HL-60 (cell line): ENCODE data around the gene UMPS.

Experiments used
- DNase-seq, 2 experiments: peaks; one replicate each; pipeline ENCODE4 v3.0.0-alpha.2; 2010 to 2020; ENCODE audit warnings: low read depth in 1 of 2, low spot score in 1 of 2
- H3K27ac ChIP-seq: fragments of 250-450 bp; sonication (Bioruptor Pico); replicated peaks from 2 replicates; pipeline ENCODE4 v1.5.1; 2020; ENCODE audit warnings: mild to moderate bottlenecking, moderate library complexity
- H3K27me3 ChIP-seq: fragments of 250-450 bp; sonication (Bioruptor Pico); 2 replicates; pipeline ENCODE4 v1.5.1; 2021; ENCODE audit warnings: mild to moderate bottlenecking, moderate library complexity; ENCODE audit not compliant: insufficient read depth, poor library complexity, severe bottlenecking
- H3K4me3 ChIP-seq: replicated peaks from 2 replicates; pipeline ENCODE4 v1.5.1; 2011; ENCODE audit warnings: mild to moderate bottlenecking, control low read depth, low read length; ENCODE audit not compliant: insufficient read depth
- GABPA ChIP-seq: IDR thresholded peaks from 2 replicates; pipeline ENCODE4 v1.6.1; 2012; ENCODE audit warnings: low read depth
- POLR2AphosphoS5 ChIP-seq: IDR thresholded peaks from 2 replicates; pipeline ENCODE4 v1.6.1; 2012; ENCODE audit warnings: low read depth
- REST ChIP-seq: IDR thresholded peaks from 2 replicates; pipeline ENCODE4 v1.6.1; 2012; ENCODE audit warnings: low read depth; ENCODE audit not compliant: insufficient replicate concordance
- SPI1 ChIP-seq: IDR thresholded peaks from 2 replicates; pipeline ENCODE4 v1.6.1; 2012; ENCODE audit warnings: low read depth, mild to moderate bottlenecking, borderline replicate concordance
- TF ChIP-seq, protein P1 (sequence below): IDR thresholded peaks from one replicate; pipeline ENCODE4 v1.5.1; 2011; ENCODE audit warnings: low read length, control low read depth, inconsistent platforms; ENCODE audit not compliant: insufficient read depth

The UMPS gene

GRCh38 chr3:124698030-124698770 is 32.1 kb upstream of the UMPS start:
- no peak for DNase-seq
- H3K4me3 ChIP-seq: no peak overlapping the region
- TF ChIP-seq POLR2AphosphoS5 (no peak), SPI1 (no peak), GABPA (no peak)
- no peaks in the 10 kb centered on the region for H3K27me3 ChIP-seq
- no peak overlapping the region for H3K27ac ChIP-seq

DNA sequence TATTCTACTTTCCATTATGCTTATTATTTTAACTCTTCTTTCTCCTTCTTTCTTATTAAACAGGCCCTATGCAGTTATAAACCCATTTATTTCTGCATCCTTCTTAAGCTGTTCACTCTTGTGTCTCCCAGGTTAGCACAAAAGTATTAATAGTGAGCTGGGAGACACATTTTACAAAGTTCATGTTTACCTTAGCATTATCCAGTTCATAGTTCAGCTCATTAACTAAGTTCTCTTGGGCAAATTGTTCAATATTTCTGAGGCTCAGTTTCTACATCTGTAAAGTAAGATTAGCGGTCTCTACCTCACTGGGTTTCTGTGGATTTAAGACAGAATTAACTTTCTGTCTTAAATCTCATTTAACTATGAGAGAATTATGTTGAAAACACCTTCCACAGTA is 31.2 kb upstream of the UMPS start:
- Histone ChIP-seq H3K27ac (no peak overlapping the region), H3K4me3 (no peak overlapping the region), H3K27me3 (no peaks in the 10 kb centered on the region)
- DNase-seq: no peak
- TF ChIP-seq SPI1 (no peak), REST (no peak), POLR2AphosphoS5 (no peak), GABPA (no peak)
- TF ChIP-seq, protein P1, sequence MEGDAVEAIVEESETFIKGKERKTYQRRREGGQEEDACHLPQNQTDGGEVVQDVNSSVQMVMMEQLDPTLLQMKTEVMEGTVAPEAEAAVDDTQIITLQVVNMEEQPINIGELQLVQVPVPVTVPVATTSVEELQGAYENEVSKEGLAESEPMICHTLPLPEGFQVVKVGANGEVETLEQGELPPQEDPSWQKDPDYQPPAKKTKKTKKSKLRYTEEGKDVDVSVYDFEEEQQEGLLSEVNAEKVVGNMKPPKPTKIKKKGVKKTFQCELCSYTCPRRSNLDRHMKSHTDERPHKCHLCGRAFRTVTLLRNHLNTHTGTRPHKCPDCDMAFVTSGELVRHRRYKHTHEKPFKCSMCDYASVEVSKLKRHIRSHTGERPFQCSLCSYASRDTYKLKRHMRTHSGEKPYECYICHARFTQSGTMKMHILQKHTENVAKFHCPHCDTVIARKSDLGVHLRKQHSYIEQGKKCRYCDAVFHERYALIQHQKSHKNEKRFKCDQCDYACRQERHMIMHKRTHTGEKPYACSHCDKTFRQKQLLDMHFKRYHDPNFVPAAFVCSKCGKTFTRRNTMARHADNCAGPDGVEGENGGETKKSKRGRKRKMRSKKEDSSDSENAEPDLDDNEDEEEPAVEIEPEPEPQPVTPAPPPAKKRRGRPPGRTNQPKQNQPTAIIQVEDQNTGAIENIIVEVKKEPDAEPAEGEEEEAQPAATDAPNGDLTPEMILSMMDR: no peak

- TF ChIP-seq GABPA (no peak), POLR2AphosphoS5 (no peak), SPI1 (no peak)
- TF ChIP-seq, protein P1: no peak
- no peak overlapping the region for H3K4me3 ChIP-seq
- H3K27ac ChIP-seq: no peak overlapping the region
- no peak for DNase-seq
- H3K27me3 ChIP-seq: no peaks in the 10 kb centered on the region
Measured at GRCh38 chr3:124699686-124700396, 30.4 kb upstream of the UMPS start.

GRCh38 chr3:124700880-124701684 is 29.2 kb upstream of the UMPS start:
- Histone ChIP-seq H3K27me3 (no peaks in the 10 kb centered on the region), H3K27ac (no peak overlapping the region), H3K4me3 (no peak overlapping the region)
- no peak for DNase-seq
- TF ChIP-seq REST (no peak), POLR2AphosphoS5 (no peak), SPI1 (no peak), GABPA (no peak)
- TF ChIP-seq, protein P1: no peak
